HepG2 (cell line): ENCODE data around the gene ESPNL. TPM values are rescaled to one million over a fixed set of nuclear protein-coding genes. Genes with fewer than 3 reads are reported as not detected.
A peak's percentile ranks its signal among the peaks of the same experiment; 100 is the strongest.

ENCODE experiments used
- ATAC-seq: fragments of 200-7000 bp; cut with Tn5 transposase; 3 replicates; pipeline ENCODE4 v1.9.1; 2020; ENCODE audit warnings: mild to moderate bottlenecking, moderate library complexity
- BruUV-seq: library from RNA; stranded (reverse); fragments of 400-500 nt; replicated peaks from 2 replicates; lab custom pipeline; 2021; lab: Mats Ljungman, UMichigan
- CTCF ChIA-PET: fragments of 300-600 bp; formaldehyde crosslinking; extraction: SDS; loops from one replicate; lab custom pipeline; 2021; ENCODE audit warnings: low total read pairs, inconsistent platforms, low intra/inter-chr PET ratio; lab: Yijun Ruan, JAX
- POLR2A ChIA-PET: fragments of 350-600 bp; sonication (Branson Sonifier 250); formaldehyde crosslinking; loops from one replicate; lab custom pipeline; 2020; ENCODE audit warnings: antibody characterized with exemption, inconsistent platforms; lab: Yijun Ruan, JAX
- DNase-seq: peaks from one replicate; pipeline ENCODE4 v3.0.0-alpha.2; 2015; ENCODE audit warnings: low spot score
- FAIRE-seq: peaks from 3 replicates; lab custom pipeline; 2011; peaks lifted over from hg19 to GRCh38; lab: Jason Lieb, UNC
- H2AFZ ChIP-seq: one replicate; pipeline ENCODE4 v1.6.1; 2011; ENCODE audit warnings: low read length, inconsistent platforms
- H3K27ac ChIP-seq: fragments of 300-600 bp; 3 replicates; pipeline ENCODE4 v1.8.0; 2011; ENCODE audit warnings: mixed run types, mild to moderate bottlenecking, mixed read lengths, low read length, inconsistent platforms; ENCODE audit not compliant: insufficient read depth; ENCODE audit errors: extremely low read length
- H3K27me3 ChIP-seq, 2 experiments: fragments of 200-600 bp in 1 of 2; 2 replicates in 1 of 2; 3 replicates in 1 of 2; pipeline versions ENCODE4 v1.6.0 to v1.8.0; 2011; ENCODE audit warnings: low read length in 2 of 2, mild to moderate bottlenecking in 2 of 2, moderate library complexity in 2 of 2, inconsistent platforms in 1 of 2; ENCODE audit not compliant: insufficient read depth in 2 of 2, control insufficient read depth in 1 of 2
- H3K36me3 ChIP-seq, 2 experiments: fragments of 200-600 bp in 1 of 2; replicated peaks in 1 of 2; 2 replicates in 1 of 2; 3 replicates in 1 of 2; pipeline versions ENCODE4 v1.5.1 to v1.8.0; 2011; ENCODE audit warnings: low read length in 2 of 2, inconsistent platforms in 1 of 2; ENCODE audit not compliant: insufficient read depth in 2 of 2, control insufficient read depth in 1 of 2
- H3K4me1 ChIP-seq: 2 replicates; pipeline ENCODE4 v1.5.1; 2012; ENCODE audit warnings: low read length, inconsistent platforms; ENCODE audit not compliant: insufficient read depth
- H3K4me2 ChIP-seq: 2 replicates; pipeline ENCODE4 v1.6.0; 2011; ENCODE audit warnings: low read depth, low read length, inconsistent platforms
- H3K4me3 ChIP-seq, 3 experiments: fragments of 200-600 bp in 1 of 3; sonication (generic), shearing (Covaris generic) in 1 of 3; replicated peaks in 1 of 3; 2 replicates each; pipeline ENCODE4 v1.5.1; 2011 to 2016; ENCODE audit warnings: low read length in 3 of 3, inconsistent platforms in 2 of 3, low read depth in 2 of 3, mild to moderate bottlenecking in 2 of 3, control low read depth in 1 of 3, mixed read lengths in 1 of 3; ENCODE audit not compliant: insufficient read depth in 1 of 3
- H3K79me2 ChIP-seq: one replicate; pipeline ENCODE4 v1.6.1; 2011; ENCODE audit warnings: low read length, inconsistent platforms; ENCODE audit not compliant: insufficient read depth
- H3K9ac ChIP-seq: 2 replicates; pipeline ENCODE4 v1.6.0; 2011; ENCODE audit warnings: mild to moderate bottlenecking, low read depth, low read length, inconsistent platforms; ENCODE audit not compliant: insufficient read depth
- H3K9me3 ChIP-seq: 2 replicates; pipeline ENCODE4 v1.5.1; 2012; ENCODE audit warnings: mild to moderate bottlenecking, low read length
- H4K20me1 ChIP-seq: 2 replicates; pipeline ENCODE4 v1.6.0; 2011; ENCODE audit warnings: inconsistent platforms, mild to moderate bottlenecking, low read length, moderate library complexity; ENCODE audit not compliant: insufficient read depth
- BHLHE40 ChIP-seq: IDR thresholded peaks from 2 replicates; pipeline ENCODE4 v1.6.1; 2011; ENCODE audit warnings: low read length, improper control_type of control experiment
- CREB1 ChIP-seq, 2 experiments: fragments of 450-650 bp in 1 of 2; IDR thresholded peaks; 2 replicates each; pipeline ENCODE4 v1.6.1; 2016 to 2017; ENCODE audit warnings: control low read depth in 1 of 2, mild to moderate bottlenecking in 1 of 2, missing compliant biosample characterization in 1 of 2, missing genetic modification characterization in 1 of 2
- ELF3 ChIP-seq: IDR thresholded peaks from 2 replicates; pipeline ENCODE4 v1.6.1; 2016; ENCODE audit warnings: missing genetic modification reagents, missing compliant biosample characterization
- EZH2 ChIP-seq: conservative IDR thresholded peaks from 2 replicates; pipeline ENCODE4 v1.6.1; 2012; ENCODE audit warnings: mild to moderate bottlenecking, low read depth, low read length, moderate library complexity
- MBD4 ChIP-seq: IDR thresholded peaks from 2 replicates; pipeline ENCODE4 v1.6.1; 2012; ENCODE audit warnings: low read length, inconsistent platforms, borderline replicate concordance
- NONO ChIP-seq, 2 experiments: fragments of 450-650 bp in 1 of 2; sonication (generic) in 1 of 2; formaldehyde crosslinking in 1 of 2; IDR thresholded peaks in 1 of 2; conservative IDR thresholded peaks in 1 of 2; 2 replicates each; pipeline versions ENCODE4 v1.6.1 to v1.8.0; 2017 to 2022; ENCODE audit warnings: mild to moderate bottlenecking in 1 of 2, missing genetic modification reagents in 1 of 2, moderate library complexity in 1 of 2
- RXRB ChIP-seq: IDR thresholded peaks from 2 replicates; pipeline ENCODE4 v1.6.1; 2016; ENCODE audit warnings: borderline replicate concordance, missing genetic modification reagents, missing compliant biosample characterization
- TEAD2 ChIP-seq: sonication (generic); formaldehyde crosslinking; IDR thresholded peaks from 2 replicates; pipeline ENCODE4 v1.9.0; 2021; ENCODE audit warnings: missing genetic modification reagents
- ZFP82 ChIP-seq: sonication (generic); formaldehyde crosslinking; IDR thresholded peaks from 2 replicates; pipeline ENCODE4 v1.5.1; 2020; ENCODE audit warnings: mild to moderate bottlenecking, missing genetic modification reagents, borderline replicate concordance
- ZNF333 ChIP-seq: sonication (generic); formaldehyde crosslinking; IDR thresholded peaks from 2 replicates; pipeline ENCODE4 v1.4.0; 2020; ENCODE audit warnings: mild to moderate bottlenecking, missing genetic modification reagents, borderline replicate concordance
- ZNF468 ChIP-seq: sonication (generic); formaldehyde crosslinking; IDR thresholded peaks from 2 replicates; pipeline ENCODE4 v1.8.0; 2022; ENCODE audit warnings: mild to moderate bottlenecking, moderate library complexity, missing genetic modification reagents
- ZNF737 ChIP-seq: sonication (generic); formaldehyde crosslinking; IDR thresholded peaks from 2 replicates; pipeline ENCODE4 v1.5.0; 2020; ENCODE audit warnings: missing genetic modification reagents, mild to moderate bottlenecking, borderline replicate concordance
- ZNF780A ChIP-seq: sonication (generic); formaldehyde crosslinking; IDR thresholded peaks from 2 replicates; pipeline ENCODE4 v1.8.0; 2022; ENCODE audit warnings: mild to moderate bottlenecking, missing genetic modification reagents, moderate library complexity
- ZSCAN29 ChIP-seq: sonication (generic); formaldehyde crosslinking; conservative IDR thresholded peaks from 2 replicates; pipeline ENCODE4 v1.4.0; 2020; ENCODE audit warnings: mild to moderate bottlenecking, missing genetic modification reagents
- WGBS: methylation state at CpG from one replicate; pipeline ENCODE4 v1.1.6; 2017; ENCODE audit warnings: low lambda C conversion rate; 5-methylcytosine and 5-hydroxymethylcytosine counted together
- in situ Hi-C: cut with HindIII; loops from 2 replicates; pipeline ENCODE4 v1.10.0; 2017; ENCODE audit warnings: low pct_unique_long_range_greater_than_20kb; ENCODE audit not compliant: extremely low pct_ligation_motif_present
- intact Hi-C: fragments of 100-400 bp; cut with micrococcal nuclease; formaldehyde crosslinking; loops from one replicate; pipeline ENCODE4 v1.10.0; 2022; ENCODE audit not compliant: unreplicated experiment
- polyA plus RNA-seq, 8 experiments: library from polyadenylated mRNA; depleted of rRNA in 3 of 8; stranded (reverse) in 7 of 8; unstranded in 1 of 8; fragments of >200 nt; fragmentation: Illumina TruSeq in 4 of 8; extraction: Trizol in 4 of 8; gene quantifications; 2 replicates each; pipeline versions ENCODE4 v1.2.1 to v1.2.3, GENCODE V29; 2011 to 2016; ENCODE audit warnings: low read depth in 4 of 8, missing spikeins in 1 of 8, mixed read lengths in 1 of 8; ENCODE audit not compliant: insufficient read depth in 1 of 8
- total RNA-seq, 5 experiments: library from RNA; depleted of rRNA; stranded (reverse); fragments of >200 nt; fragmentation: Illumina TruSeq; extraction: Trizol; gene quantifications; 2 replicates each; pipeline ENCODE4 v1.2.3, GENCODE V29; 2016; ENCODE audit warnings: low read depth in 1 of 5
- TF ChIP-seq, protein P1 (sequence below): sonication (generic); formaldehyde crosslinking; IDR thresholded peaks from 2 replicates; pipeline ENCODE4 v1.4.0; 2020; ENCODE audit warnings: missing genetic modification reagents
- TF ChIP-seq, protein P2 (sequence below): sonication (generic); formaldehyde crosslinking; conservative IDR thresholded peaks from 2 replicates; pipeline ENCODE4 v1.5.0; 2020; ENCODE audit warnings: missing genetic modification reagents
- TF ChIP-seq, protein P3 (sequence below): sonication (generic); formaldehyde crosslinking; IDR thresholded peaks from 2 replicates; pipeline ENCODE4 v1.5.0; 2020; ENCODE audit warnings: missing genetic modification reagents

The ESPNL gene
- total and polyA plus RNA-seq, 2 of the 13 experiments (the other 11 are each of a cell fraction or from before 2014, with no cell fraction given) = 0.45 to 0.80 TPM

- FAIRE-seq (no peak), DNase-seq (no peak)
- TSS peak; percentile 26 for BruUV-seq
- no peak for TF ChIP-seq ZNF780A
- no peak for TF ChIP-seq NONO (IDR thresholded peaks at IDR 0.05)
- TF ChIP-seq NONO (CRISPR knock-in tag; conservative IDR thresholded peaks at IDR 0.05) = no peak
- TF ChIP-seq, protein P1, sequence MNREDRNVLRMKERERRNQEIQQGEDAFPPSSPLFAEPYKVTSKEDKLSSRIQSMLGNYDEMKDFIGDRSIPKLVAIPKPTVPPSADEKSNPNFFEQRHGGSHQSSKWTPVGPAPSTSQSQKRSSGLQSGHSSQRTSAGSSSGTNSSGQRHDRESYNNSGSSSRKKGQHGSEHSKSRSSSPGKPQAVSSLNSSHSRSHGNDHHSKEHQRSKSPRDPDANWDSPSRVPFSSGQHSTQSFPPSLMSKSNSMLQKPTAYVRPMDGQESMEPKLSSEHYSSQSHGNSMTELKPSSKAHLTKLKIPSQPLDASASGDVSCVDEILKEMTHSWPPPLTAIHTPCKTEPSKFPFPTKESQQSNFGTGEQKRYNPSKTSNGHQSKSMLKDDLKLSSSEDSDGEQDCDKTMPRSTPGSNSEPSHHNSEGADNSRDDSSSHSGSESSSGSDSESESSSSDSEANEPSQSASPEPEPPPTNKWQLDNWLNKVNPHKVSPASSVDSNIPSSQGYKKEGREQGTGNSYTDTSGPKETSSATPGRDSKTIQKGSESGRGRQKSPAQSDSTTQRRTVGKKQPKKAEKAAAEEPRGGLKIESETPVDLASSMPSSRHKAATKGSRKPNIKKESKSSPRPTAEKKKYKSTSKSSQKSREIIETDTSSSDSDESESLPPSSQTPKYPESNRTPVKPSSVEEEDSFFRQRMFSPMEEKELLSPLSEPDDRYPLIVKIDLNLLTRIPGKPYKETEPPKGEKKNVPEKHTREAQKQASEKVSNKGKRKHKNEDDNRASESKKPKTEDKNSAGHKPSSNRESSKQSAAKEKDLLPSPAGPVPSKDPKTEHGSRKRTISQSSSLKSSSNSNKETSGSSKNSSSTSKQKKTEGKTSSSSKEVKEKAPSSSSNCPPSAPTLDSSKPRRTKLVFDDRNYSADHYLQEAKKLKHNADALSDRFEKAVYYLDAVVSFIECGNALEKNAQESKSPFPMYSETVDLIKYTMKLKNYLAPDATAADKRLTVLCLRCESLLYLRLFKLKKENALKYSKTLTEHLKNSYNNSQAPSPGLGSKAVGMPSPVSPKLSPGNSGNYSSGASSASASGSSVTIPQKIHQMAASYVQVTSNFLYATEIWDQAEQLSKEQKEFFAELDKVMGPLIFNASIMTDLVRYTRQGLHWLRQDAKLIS (CRISPR knock-in tag) = no peak
- no peak for TF ChIP-seq ZSCAN29 (CRISPR knock-in tag)
- no peak for TF ChIP-seq ZNF333 (CRISPR knock-in tag)
- no peak for TF ChIP-seq MBD4
- TF ChIP-seq, protein P2, sequence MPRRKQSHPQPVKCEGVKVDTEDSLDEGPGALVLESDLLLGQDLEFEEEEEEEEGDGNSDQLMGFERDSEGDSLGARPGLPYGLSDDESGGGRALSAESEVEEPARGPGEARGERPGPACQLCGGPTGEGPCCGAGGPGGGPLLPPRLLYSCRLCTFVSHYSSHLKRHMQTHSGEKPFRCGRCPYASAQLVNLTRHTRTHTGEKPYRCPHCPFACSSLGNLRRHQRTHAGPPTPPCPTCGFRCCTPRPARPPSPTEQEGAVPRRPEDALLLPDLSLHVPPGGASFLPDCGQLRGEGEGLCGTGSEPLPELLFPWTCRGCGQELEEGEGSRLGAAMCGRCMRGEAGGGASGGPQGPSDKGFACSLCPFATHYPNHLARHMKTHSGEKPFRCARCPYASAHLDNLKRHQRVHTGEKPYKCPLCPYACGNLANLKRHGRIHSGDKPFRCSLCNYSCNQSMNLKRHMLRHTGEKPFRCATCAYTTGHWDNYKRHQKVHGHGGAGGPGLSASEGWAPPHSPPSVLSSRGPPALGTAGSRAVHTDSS (CRISPR knock-in tag) = no peak
- TF ChIP-seq TEAD2 (CRISPR knock-in tag) = no peak
- no peak for TF ChIP-seq EZH2
- TF ChIP-seq ZNF468 (CRISPR knock-in tag) = no peak
- TF ChIP-seq ELF3 (CRISPR knock-in tag) = no peak
- TF ChIP-seq CREB1 (IDR thresholded peaks at IDR 0.05) = no peak
- no peak for TF ChIP-seq CREB1 (CRISPR knock-in tag; IDR thresholded peaks at IDR 0.05)
- no peak for TF ChIP-seq BHLHE40
- no peak for TF ChIP-seq ZNF737 (CRISPR knock-in tag)
- TF ChIP-seq RXRB = no peak
- TF ChIP-seq ZFP82 (CRISPR knock-in tag) = no peak
- TF ChIP-seq, protein P3, sequence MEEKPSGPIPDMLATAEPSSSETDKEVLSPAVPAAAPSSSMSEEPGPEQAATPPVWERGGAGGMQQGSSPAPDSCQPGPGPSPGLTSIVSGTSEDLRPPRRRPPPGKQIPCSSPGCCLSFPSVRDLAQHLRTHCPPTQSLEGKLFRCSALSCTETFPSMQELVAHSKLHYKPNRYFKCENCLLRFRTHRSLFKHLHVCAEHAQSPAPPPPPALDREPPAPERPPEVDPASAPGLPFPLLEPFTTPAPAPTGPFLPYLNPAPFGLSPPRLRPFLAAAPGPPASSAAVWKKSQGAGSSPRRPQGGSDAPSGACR (CRISPR knock-in tag) = no peak
Observed at GRCh38 chr2:238069877-238070276, 30.3 kb upstream of the ESPNL start.

More at GRCh38 chr2:238069877-238070276, 30.3 kb upstream of the ESPNL start:
- H3K4me2 ChIP-seq = no peak overlapping the region
- intact Hi-C loops (loop anchor here (10.0 kb wide), 1 partner anchor 375 kb away; no protein-coding TSS in a partner anchor), in situ Hi-C loops (no loop called here)
- ChIA-PET POLR2A (interaction anchor here (1.3 kb wide), 1 partner anchor 26 kb away, joined by 3 read pairs; no protein-coding TSS in a partner anchor), CTCF (no interaction called here)
- no peak overlapping the region for H3K9ac ChIP-seq
- H3K27me3 ChIP-seq = no peaks in the 10 kb centered on the region
- no peak overlapping the region for H3K4me3 ChIP-seq
- H3K36me3 ChIP-seq = peaks cover 20 to 74% of the 10 kb centered on the region in 2 experiments
- peaks cover 5% of the 10 kb centered on the region for H3K4me1 ChIP-seq
- H4K20me1 ChIP-seq = no peaks in the 10 kb centered on the region
- ATAC-seq = no peak
- H3K9me3 ChIP-seq = no peaks in the 10 kb centered on the region
- H3K79me2 ChIP-seq = peaks cover 7% of the 10 kb centered on the region
- 96% methylated on average over 9 of the region's 9 CpGs for WGBS
- H2AFZ ChIP-seq = no peak overlapping the region
- no peak overlapping the region for H3K27ac ChIP-seq
